Urothelium cell line (cell line): ENCODE results near the gene ETHE1.
"Not testable (repeated sequence)": the region's sequence is repeated elsewhere in the genome, so short reads cannot be mapped to it uniquely, and the experiment has no call there.

Experiments used
- DNase-seq: peaks from one replicate; pipeline ENCODE4 v3.0.0; 2011; ENCODE audit warnings: low spot score, mixed read lengths
- FAIRE-seq: peaks from 2 replicates; lab custom pipeline; 2011; peaks lifted over from hg19 to GRCh38; lab: Jason Lieb, UNC

The ETHE1 gene

GRCh38 chr19:43552198-43552450, 25.1 kb upstream of the ETHE1 start:
- no peak for FAIRE-seq

DNA sequence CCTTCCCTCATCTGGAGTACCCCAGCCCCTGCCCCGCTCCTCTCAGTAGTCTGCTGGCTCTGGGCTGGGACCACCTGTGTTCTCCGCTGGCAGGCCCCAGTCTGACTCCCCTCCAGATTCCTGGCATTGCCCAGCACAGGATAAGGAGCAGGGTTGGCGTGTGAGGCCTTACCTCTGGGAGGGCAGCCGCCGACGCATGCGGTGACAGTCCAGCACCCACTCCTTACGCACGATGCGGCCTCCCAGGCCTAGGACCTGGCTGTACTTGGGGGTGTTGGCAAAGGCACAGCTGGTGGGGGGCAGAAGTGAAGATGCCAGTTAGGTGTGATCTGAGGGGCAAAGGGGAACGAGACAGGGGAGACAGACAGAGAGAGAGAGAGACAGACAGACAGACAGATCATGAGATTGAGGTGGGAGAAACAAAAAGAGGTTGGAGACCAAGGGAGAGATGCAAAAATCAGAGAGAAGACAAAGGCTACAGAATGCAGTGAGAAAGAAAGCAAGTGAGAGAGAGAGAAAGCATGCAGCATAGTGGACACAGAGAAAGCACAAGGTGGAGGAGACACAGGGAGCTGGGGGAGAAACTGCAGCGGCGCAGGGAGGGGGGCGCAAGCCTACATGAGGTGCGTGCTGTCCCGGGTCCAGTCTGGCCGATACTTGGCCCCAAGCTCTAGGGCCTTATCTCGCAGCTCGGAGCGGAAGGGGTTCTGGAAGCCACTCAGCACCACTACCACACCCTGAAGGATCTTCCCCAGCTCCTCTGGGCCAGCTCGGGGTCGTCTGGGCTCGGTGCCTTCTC, 24.6 kb upstream of the ETHE1 start:
- DNase-seq (no peak), FAIRE-seq (no peak)

More at GRCh38 chr19:43552198-43552450, 25.1 kb upstream of the ETHE1 start:
- no peak for DNase-seq

DNA sequence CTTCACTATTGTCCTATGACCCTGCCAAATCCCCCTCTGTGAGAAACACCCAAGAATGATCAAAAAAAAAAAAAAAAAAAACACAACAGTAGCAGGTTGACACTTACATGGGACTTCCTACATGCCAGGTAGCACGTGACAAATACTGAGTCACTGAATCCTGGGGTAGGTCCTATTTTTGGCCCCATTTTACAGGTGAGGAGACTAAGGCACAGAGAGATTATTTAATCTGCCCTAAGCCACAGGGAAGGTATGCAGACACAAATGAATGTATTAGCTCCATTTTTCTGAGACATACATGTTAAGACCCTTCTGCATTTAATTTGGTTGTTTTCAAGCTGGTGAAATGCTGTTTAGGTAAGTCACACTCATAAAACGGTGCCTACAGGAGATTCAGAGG, 21.7 kb upstream of the ETHE1 start:
- DNase-seq (no peak), FAIRE-seq (no peak)

DNA sequence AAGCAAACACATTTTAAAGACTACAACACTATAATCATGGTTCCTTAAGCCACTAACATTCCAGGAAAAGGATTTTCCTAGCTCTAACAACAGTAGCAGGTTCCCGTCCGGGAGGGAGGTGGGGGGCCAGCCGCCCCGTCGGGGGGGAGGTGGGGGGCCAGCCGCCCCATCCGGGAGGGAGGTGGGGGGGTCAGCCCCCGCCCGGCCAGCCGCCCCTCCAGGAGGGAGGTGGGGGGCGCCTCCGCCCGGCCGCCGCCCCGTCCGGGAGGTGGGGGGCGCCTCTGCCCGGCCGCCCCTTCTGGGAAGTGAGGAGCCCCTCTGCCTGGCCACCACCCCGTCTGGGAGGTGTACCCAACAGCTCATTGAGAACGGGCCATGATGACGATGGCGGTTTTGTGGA, 20.9 kb upstream of the ETHE1 start:
- FAIRE-seq, DNase-seq: not testable (repeated sequence)

DNA sequence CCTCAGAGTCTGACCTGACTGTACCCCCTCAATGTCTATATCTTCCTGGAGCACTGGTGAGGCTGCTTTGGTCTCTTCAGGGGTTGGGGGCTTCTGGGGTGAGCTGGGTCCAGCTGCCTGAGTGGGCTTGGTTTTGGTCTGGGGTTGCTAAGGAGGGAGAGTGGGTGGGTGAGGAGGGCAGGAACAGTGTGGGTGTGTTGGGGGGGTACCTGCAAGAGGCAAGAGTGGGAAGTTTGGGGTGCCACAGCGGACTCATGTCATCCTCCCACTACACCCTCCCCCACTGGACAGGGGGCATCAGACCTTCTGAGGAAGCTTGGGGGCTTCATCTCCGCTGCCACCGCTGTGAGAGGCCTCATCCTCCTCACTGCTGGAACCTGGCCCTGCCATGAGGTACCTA, 19.6 kb upstream of the ETHE1 start:
- FAIRE-seq (no peak), DNase-seq (no peak)

DNA sequence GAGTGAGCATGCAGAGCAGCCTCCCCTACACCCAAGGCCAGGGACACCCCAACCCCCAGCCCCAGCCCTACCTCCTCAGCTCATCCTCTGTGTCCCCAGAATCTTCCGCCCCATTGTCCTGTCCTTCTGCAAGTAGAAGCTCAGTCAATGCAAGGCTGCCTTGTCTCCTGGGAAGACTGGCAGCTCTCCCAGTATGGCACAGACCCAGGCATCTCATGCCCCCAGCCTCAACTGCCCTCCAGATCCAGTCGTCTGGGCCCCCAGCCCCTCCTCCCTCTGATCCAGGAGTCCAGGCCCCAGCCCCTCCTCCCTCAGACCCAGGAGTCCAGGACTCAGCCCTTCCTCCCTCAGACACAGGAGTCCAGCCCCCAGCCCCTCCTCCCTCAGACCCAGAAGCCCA, 19.0 kb upstream of the ETHE1 start:
- DNase-seq (no peak), FAIRE-seq (no peak)

DNA sequence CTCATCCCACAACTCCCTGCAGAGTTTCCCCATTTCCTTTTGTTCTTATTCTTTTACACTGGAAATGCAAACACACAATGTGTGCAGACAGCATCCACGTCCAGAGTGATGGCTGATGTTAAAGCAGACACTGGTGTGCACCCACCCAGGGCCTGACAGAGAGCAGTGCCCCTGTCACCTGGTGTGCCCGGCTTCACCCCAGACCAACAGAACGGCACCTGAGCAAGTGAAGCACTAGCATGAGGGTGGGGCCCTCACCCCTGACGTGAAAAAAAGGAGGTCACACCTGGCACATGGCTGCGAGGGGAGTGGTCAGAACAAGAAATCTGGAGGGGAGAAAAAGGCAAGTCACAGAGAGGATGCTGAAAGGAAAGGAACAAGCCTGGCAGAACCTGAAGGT, 18.3 kb upstream of the ETHE1 start:
- DNase-seq (no peak), FAIRE-seq (no peak)

GRCh38 chr19:43544077-43544476, 17.1 kb upstream of the ETHE1 start:
- FAIRE-seq: no peak
- no peak for DNase-seq

DNA sequence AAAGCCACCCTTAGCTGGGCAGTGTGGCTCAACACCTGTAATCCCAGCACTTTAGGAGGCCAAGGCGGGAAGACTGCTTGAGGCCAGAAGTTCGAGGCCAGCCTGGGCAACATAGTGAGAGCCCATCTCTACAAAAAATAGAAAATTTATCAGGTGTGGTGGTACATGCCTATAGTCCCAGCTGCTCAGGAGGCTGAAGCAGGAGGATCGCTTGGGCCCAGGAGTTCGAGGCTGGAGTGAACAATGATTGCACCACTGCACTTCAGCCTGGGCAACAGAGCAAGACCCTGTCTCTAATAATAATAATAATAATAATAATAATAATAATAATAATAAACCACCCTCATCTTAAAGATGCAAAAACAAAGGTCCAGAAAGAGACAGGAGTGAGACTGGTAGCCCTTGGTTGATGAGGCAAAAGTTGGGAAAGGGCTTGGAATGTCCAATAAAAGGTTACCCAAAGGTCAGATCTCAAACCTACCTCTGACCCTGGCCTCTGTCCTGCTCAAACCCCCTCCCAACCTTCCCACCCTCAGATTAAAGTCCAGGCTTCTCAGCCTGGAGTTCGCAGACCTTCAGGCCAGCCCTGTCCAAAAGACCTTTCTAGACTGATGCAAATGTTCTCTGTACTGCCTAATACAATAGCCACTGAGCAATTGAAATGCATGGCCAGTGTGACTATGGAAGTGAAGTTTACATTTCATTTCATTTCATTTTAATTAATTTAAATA, 15.1 kb upstream of the ETHE1 start:
- FAIRE-seq (no peak), DNase-seq (no peak)

DNA sequence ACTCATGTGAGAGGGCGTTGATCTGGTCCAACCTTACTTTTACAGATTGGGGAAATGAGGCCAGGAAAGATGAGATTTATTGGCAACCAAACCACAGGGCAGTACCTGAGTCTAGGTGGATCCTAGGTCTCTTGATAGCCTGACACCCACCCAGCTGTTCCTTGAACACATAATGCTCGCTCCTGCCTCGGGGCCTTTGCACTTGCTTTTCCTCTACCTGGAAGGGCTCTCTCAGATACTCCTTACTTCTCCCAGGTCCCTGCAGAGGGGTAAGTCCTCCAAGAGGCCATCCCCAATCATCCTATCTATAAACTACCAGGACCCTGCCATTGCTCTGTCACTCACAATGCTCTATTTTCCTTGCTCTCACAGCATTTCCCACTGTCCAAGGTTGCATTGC, 13.4 kb upstream of the ETHE1 start:
- no peak for DNase-seq

GRCh38 chr19:43538922-43539321, 11.9 kb upstream of the ETHE1 start:
- FAIRE-seq (no peak), DNase-seq (no peak)

More for the DNA sequence above, 13.4 kb upstream of the ETHE1 start:
- no peak for FAIRE-seq

- DNase-seq (no peak), FAIRE-seq (no peak)
Measured at GRCh38 chr19:43534816-43535761, 8.1 kb upstream of the ETHE1 start.

DNA sequence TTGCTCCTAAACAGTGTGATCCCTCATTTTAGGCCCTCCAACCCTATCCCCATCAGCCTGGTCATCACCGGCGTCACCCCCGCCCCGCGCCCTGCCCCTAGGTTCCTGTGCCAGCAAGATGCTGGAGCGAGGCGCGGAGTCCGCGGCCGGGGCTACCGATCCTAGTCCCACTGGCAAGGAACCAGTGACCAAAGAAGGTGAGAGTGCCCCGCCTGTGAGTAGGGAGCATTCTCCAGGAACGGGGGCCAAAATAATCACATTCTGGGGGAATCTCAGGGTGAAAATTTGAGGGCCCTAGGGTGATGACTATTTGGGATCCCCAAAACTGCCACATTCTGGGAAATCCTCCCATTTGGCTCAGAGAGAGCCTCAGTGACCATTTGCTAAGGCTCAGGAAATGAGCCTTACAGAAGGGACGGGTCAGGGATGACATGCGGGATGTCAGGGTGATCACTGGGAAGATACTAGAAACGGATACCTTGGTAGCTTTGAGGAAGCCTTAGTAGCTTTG, 7.4 kb upstream of the ETHE1 start:
- DNase-seq (no peak), FAIRE-seq (no peak)

DNA sequence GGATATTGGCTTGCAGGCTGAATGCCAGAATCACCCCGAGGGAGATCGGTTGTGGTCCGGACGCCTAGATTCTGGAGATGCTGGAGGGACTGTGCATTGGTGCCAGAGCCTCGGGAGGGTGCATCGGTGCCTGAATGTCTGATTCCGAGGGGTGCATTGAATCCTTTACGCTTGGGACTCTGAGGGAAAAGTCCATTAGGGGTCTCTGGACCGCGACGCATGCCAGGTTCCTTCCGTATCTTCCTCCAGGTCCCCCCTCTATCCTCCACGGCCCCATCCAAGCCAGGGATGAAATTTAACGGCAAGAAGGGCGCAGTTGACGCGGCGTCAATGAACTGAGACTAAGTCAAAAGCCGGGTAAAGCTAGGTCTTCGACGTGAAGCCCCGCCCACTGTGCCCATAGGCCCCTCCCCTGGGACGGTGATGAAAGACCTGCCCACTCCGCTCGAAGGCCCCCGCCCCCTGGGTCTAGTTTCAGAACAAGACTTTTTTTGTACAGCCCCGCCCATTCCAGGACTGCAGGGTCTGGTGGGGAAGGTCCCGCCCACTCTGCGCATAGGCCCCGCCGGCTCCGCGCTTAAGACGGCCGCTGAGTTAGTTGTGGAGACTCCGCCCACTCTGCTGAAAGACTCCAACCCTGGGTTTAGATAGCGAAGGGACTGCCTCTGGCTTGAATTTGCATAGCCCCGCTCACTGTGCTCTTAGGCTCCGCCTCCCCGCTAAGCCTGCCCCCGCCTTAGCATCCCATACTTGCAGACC, 6.7 kb upstream of the ETHE1 start:
- FAIRE-seq: no peak

DNA sequence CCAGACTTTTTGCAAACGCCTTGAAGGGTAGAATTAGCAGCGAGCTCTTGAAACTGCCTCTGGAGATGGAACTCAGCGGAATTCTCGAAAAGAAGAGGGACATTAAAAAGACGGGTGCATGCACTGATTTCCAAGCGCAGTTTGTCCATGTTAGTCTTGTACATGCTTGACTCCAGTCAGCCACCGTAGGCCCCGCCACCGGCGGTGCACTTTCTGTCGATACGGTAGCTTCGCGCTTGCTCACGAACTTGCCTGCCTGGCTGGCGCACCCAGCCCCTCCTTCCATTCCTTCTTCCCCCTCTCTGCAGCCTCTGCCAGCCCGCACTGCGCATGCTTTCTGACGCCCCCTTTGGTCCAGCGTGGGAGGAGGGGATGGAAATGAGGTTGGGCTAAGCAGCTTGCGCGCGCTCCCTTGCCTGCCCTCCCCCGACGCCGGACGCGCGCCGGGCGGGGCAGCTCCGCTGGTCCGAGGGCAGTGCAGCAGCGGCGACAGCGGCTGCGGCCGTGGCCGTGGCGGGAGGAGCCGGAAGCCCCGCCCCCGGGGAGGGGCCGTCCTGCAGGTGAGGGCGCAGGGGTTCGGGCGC, 6.1 kb upstream of the ETHE1 start, which contains the start of gene ZNF575:
TSS of gene ZNF575 (plus strand) at position 227 of the 584 bp plus-strand sequence. CDS start 1,235 bp downstream, outside the sequence.
- peak; percentile 52 for FAIRE-seq
- DNase-seq: peak; percentile 70

More for the DNA sequence above, 6.7 kb upstream of the ETHE1 start:
- DNase-seq: peak; percentile 49

- DNase-seq: peak; percentile 27
- no peak for FAIRE-seq
Measured at GRCh38 chr19:43532571-43532961, 5.6 kb upstream of the ETHE1 start.

- no peak for FAIRE-seq
Measured at GRCh38 chr19:43527860-43528622, 1.0 kb upstream of the ETHE1 start.

DNA sequence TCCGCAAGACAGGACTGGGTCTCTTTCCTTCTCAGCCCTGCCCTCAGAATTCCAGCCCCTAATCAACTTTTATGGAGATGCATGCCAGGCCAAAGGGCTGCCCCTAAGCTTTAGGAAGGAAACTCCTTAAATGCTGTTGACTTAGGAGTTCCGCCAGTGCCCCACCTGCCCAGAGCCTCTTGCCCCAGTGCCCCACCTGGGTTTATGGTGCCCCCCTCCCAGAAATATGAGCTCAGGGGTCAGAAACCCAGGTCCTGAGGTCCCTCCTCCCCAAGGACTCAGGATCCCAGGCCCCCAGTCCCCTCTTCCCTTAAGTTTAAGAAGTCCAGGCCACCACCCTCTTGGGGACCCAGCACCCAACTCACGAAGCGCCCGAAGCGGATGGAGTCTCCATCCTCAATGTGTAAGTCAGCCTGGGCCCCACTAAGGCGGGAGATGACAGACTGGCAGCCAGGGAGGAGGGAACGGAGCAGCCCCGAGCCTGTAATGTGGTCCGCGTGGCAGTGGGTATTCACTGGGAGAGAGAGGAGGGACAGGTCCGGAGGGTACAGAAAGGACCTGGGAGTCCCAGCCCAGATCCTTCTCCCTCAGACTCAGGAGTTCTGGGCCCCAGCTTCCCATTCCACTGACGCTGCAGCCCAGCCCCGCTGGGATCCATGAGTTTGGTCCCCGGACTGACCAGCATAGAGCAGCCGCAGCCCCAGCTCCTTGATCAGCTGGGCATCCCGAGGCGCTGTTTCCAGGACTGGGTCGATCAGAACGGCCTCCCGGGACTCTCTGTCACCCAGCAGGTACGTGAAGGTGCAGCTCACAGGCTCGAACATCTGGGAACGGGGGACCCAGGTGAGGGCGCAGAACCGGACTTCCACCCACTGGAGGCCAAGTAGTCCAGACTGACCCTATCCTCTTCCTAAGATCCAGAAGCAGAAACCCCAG, 897 bp downstream of the ETHE1 start:
- FAIRE-seq (no peak), DNase-seq (peak; percentile 33)

More at GRCh38 chr19:43527860-43528622, 1.0 kb upstream of the ETHE1 start:
- DNase-seq: no peak
